KMS-11 (cell line): ENCODE results near the gene STX7.

ENCODE experiments used
- H2AFZ ChIP-seq: fragments of 200-600 bp; sonication (generic); 2 replicates; pipeline ENCODE4 v1.6.1; 2016; ENCODE audit warnings: antibody characterized with exemption, mixed run types, low read depth
- H3K27ac ChIP-seq: fragments of 200-600 bp; sonication (generic); 2 replicates; pipeline ENCODE4 v1.6.1; 2016; ENCODE audit warnings: mild to moderate bottlenecking, mixed run types
- H3K27me3 ChIP-seq: fragments of 200-600 bp; sonication (generic); 2 replicates; pipeline ENCODE4 v1.6.1; 2017; ENCODE audit warnings: mild to moderate bottlenecking, low read depth, mixed run types, moderate library complexity; ENCODE audit not compliant: insufficient read depth
- H3K36me3 ChIP-seq: fragments of 200-600 bp; sonication (generic); 2 replicates; pipeline ENCODE4 v1.6.1; 2017; ENCODE audit warnings: mild to moderate bottlenecking, mixed run types; ENCODE audit not compliant: insufficient read depth
- H3K4me1 ChIP-seq: fragments of 200-600 bp; sonication (generic); 2 replicates; pipeline ENCODE4 v1.6.1; 2016; ENCODE audit warnings: mild to moderate bottlenecking, low read depth, mixed run types; ENCODE audit not compliant: poor library complexity, severe bottlenecking
- H3K4me2 ChIP-seq: fragments of 200-600 bp; sonication (generic); 2 replicates; pipeline ENCODE4 v1.7.0; 2016; ENCODE audit warnings: mild to moderate bottlenecking, mixed run types
- H3K4me3 ChIP-seq: fragments of 200-600 bp; sonication (generic); IDR thresholded peaks from 2 replicates; pipeline ENCODE4 v1.6.1; 2017; ENCODE audit warnings: low read depth, low read length, mixed read lengths; ENCODE audit not compliant: insufficient read depth
- H3K79me2 ChIP-seq: fragments of 200-600 bp; sonication (generic); 2 replicates; pipeline ENCODE4 v1.6.1; 2016; ENCODE audit warnings: low read depth, mixed run types; ENCODE audit not compliant: insufficient read depth
- H3K9ac ChIP-seq: fragments of 200-600 bp; sonication (generic); 2 replicates; pipeline ENCODE4 v1.6.1; 2016; ENCODE audit warnings: mild to moderate bottlenecking, mixed run types
- H4K20me1 ChIP-seq: fragments of 200-600 bp; sonication (generic); 2 replicates; pipeline ENCODE4 v1.6.1; 2016; ENCODE audit warnings: mild to moderate bottlenecking, mixed run types; ENCODE audit not compliant: insufficient read depth
- CTCF ChIP-seq: fragments of 200-600 bp; sonication (generic); conservative IDR thresholded peaks from 2 replicates; pipeline ENCODE4 v1.6.1; 2017; ENCODE audit warnings: low read depth, mild to moderate bottlenecking, antibody characterized with exemption, low read length, moderate library complexity, mixed read lengths

The STX7 gene

GRCh38 chr6:132425176-132425575 is 87.7 kb downstream of the STX7 start:
- no peaks in the 10 kb centered on the region for H3K4me1 ChIP-seq
- no peak overlapping the region for H3K27ac ChIP-seq
- no peak overlapping the region for H3K9ac ChIP-seq
- H2AFZ ChIP-seq = no peak overlapping the region
- H3K4me2 ChIP-seq = no peak overlapping the region
- no peak overlapping the region for H3K4me3 ChIP-seq
- no peaks in the 10 kb centered on the region for H3K79me2 ChIP-seq
- H4K20me1 ChIP-seq = no peaks in the 10 kb centered on the region
- TF ChIP-seq CTCF = no peak
- no peaks in the 10 kb centered on the region for H3K27me3 ChIP-seq
- no peaks in the 10 kb centered on the region for H3K36me3 ChIP-seq

GRCh38 chr6:132423839-132424238 is 89.1 kb downstream of the STX7 start:
- Histone ChIP-seq H3K27ac (no peak overlapping the region), H3K27me3 (no peaks in the 10 kb centered on the region), H3K79me2 (no peaks in the 10 kb centered on the region), H2AFZ (no peak overlapping the region), H3K4me2 (no peak overlapping the region), H3K4me3 (no peak overlapping the region), H3K9ac (no peak overlapping the region), H4K20me1 (no peaks in the 10 kb centered on the region), H3K36me3 (no peaks in the 10 kb centered on the region), H3K4me1 (no peaks in the 10 kb centered on the region)
- TF ChIP-seq CTCF = no peak

GRCh38 chr6:132418235-132418965 is 94.5 kb downstream of the STX7 start:
- no peaks in the 10 kb centered on the region for H3K4me1 ChIP-seq
- no peaks in the 10 kb centered on the region for H3K36me3 ChIP-seq
- no peak for TF ChIP-seq CTCF
- no peaks in the 10 kb centered on the region for H3K79me2 ChIP-seq
- H3K4me3 ChIP-seq = no peak overlapping the region
- H2AFZ ChIP-seq = no peak overlapping the region
- no peak overlapping the region for H3K27ac ChIP-seq
- no peaks in the 10 kb centered on the region for H3K27me3 ChIP-seq
- H4K20me1 ChIP-seq = no peaks in the 10 kb centered on the region
- no peak overlapping the region for H3K4me2 ChIP-seq
- H3K9ac ChIP-seq = no peak overlapping the region

GRCh38 chr6:132414761-132415160 is 98.2 kb downstream of the STX7 start:
- H2AFZ ChIP-seq = no peak overlapping the region
- TF ChIP-seq CTCF = no peak
- no peaks in the 10 kb centered on the region for H3K36me3 ChIP-seq
- H3K4me3 ChIP-seq = no peak overlapping the region
- no peak overlapping the region for H3K4me2 ChIP-seq
- H4K20me1 ChIP-seq = no peaks in the 10 kb centered on the region
- no peaks in the 10 kb centered on the region for H3K79me2 ChIP-seq
- no peak overlapping the region for H3K9ac ChIP-seq
- no peak overlapping the region for H3K27ac ChIP-seq
- no peaks in the 10 kb centered on the region for H3K4me1 ChIP-seq
- H3K27me3 ChIP-seq = no peaks in the 10 kb centered on the region
